Fibroblast of villous mesenchyme (primary cell): ENCODE data around the gene MRPL55. TPM values are rescaled to one million over a fixed set of nuclear protein-coding genes. Genes with fewer than 3 reads are reported as not detected.

Source experiments
- DNase-seq: peaks from one replicate; pipeline ENCODE4 v3.0.0-alpha.2; 2010; ENCODE audit warnings: low read depth
- H3K4me3 ChIP-seq: 2 replicates; pipeline ENCODE4 v1.5.1; 2011; ENCODE audit warnings: low read depth, mild to moderate bottlenecking, low read length
- CTCF ChIP-seq: IDR thresholded peaks from 2 replicates; pipeline ENCODE4 v1.5.1; 2012; ENCODE audit warnings: low read depth, mild to moderate bottlenecking, low read length; ENCODE audit not compliant: insufficient read depth
- total RNA-seq: library from RNA; depleted of rRNA; stranded (reverse); fragments of >200 nt; gene quantifications from 2 replicates; pipeline ENCODE4 v1.2.3, GENCODE V29; 2012

The MRPL55 gene
- total RNA-seq, 1 donor, result 39.3 TPM

GRCh38 chr1:228136901-228137300 lies 27.8 kb upstream of the MRPL55 start:
- no peak for TF ChIP-seq CTCF
- DNase-seq, result peak; percentile 48
- H3K4me3 ChIP-seq, result no peak overlapping the region

GRCh38 chr1:228134591-228134990 lies 25.5 kb upstream of the MRPL55 start:
- H3K4me3 ChIP-seq, result no peak overlapping the region
- no peak for DNase-seq
- TF ChIP-seq CTCF, result no peak

GRCh38 chr1:228131766-228132165 lies 22.7 kb upstream of the MRPL55 start:
- no peak overlapping the region for H3K4me3 ChIP-seq
- TF ChIP-seq CTCF, result no peak
- DNase-seq, result no peak

GRCh38 chr1:228125185-228125584 lies 16.1 kb upstream of the MRPL55 start:
- TF ChIP-seq CTCF, result no peak
- H3K4me3 ChIP-seq, result no peak overlapping the region
- peak; percentile 47 for DNase-seq

- no peak overlapping the region for H3K4me3 ChIP-seq
- no peak for DNase-seq
- no peak for TF ChIP-seq CTCF
These were observed 14.4 kb upstream of the MRPL55 start for GRCh38 chr1:228123505-228123904.

- no peak for TF ChIP-seq CTCF
- no peak overlapping the region for H3K4me3 ChIP-seq
- no peak for DNase-seq
These were observed 13.9 kb upstream of the MRPL55 start for GRCh38 chr1:228122921-228123441.

- TF ChIP-seq CTCF, result no peak
- no peak for DNase-seq
- H3K4me3 ChIP-seq, result no peak overlapping the region
These were observed 11.9 kb upstream of the MRPL55 start for GRCh38 chr1:228120857-228121489.
